Measurements from ENCODE around the gene CCDC137.

CCDC137 gene

DNA sequence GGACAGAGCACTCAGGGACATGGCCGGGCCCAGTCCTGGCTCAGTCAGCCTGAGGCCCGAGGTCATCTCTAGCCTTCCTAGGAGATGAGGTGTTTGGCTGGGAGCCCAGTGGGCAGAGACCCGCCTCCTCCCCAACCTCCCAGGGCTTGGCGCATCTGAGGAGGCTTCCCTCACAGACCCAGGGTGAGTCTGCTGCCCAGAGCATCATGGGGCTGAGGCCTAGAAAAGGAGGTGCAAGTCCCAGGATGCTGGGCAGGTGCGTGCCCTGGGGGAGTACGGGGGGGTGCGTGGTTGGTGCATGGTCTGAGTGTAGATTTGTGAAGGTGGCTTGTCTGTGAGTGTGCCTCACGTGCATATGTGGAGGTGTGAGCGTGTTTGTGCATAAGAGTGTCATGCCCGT lies 14.8 kb upstream of the CCDC137 start:
- H3K27me3 ChIP-seq (ENCODE audit: control insufficient read depth, insufficient read depth, low read length): peaks cover 11% of the 10 kb centered on the region
- no peak overlapping the region for H3K4me3 ChIP-seq (ENCODE audit: low read length)
- H3K27ac ChIP-seq (ENCODE audit: low read length): no peak overlapping the region
- no peaks in the 10 kb centered on the region for H3K36me3 ChIP-seq (ENCODE audit: control insufficient read depth, insufficient read depth, low read length)
- no peak for DNase-seq (ENCODE audit: low read depth, low spot score)
- peaks cover 14% of the 10 kb centered on the region for H3K4me1 ChIP-seq (ENCODE audit: control insufficient read depth, insufficient read depth, low read length)
- H3K9me3 ChIP-seq (ENCODE audit: control insufficient read depth, insufficient read depth, low read length): no peaks in the 10 kb centered on the region
- WGBS (ENCODE audit: insufficient coverage, insufficient read length): no CpG with 5 or more reads among the region's 10 CpGs

DNA sequence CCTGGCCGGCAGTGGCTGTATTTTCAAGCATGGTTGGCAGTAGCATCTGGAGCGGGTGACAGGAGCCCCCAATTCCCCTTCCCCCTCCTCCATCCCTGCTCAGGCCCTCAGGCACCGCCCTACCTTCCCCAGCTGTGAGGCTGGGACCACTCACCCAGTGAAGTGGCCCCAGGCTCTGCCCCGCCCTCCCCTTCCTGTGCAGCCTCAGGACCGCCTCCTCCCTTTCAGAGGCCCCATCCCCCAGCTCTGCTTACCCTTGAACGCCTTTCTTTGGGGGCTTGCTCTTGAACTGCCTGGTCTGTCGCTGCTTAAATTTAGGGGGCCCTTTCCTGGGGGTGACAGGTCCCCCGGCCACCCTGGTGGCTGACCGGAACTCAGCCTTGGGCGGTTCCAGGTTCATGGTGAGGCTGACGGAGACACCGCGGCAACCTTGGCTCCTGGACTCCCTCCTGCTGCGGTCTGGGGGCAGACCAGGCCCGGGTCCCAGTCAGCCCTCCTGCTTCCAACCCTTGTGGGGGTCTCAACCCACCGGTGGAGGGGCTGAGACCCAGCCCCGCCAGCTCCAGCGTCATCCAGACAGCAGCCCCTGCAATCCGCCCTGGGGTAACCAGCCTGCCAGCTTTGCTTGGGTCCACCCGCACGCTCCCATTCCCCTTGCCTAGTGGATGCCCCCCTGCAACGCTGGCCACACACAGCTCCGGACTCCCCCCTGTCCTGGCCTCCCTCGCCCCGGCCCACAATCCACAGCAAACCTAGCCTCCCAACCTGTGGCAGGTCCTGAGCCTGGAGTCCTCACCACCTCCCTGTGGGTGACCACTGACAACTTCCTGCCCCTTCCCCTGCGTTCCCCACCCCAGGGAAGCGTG lies 13.4 kb upstream of the CCDC137 start:
- Histone ChIP-seq H3K27ac (ENCODE audit: low read length) (no peak overlapping the region), H3K4me1 (ENCODE audit: control insufficient read depth, insufficient read depth, low read length) (peaks cover 5% of the 10 kb centered on the region), H3K27me3 (ENCODE audit: control insufficient read depth, insufficient read depth, low read length) (peaks cover 3% of the 10 kb centered on the region; the same call in 1 of the 2 replicates), H3K9me3 (ENCODE audit: control insufficient read depth, insufficient read depth, low read length) (no peaks in the 10 kb centered on the region), H3K36me3 (ENCODE audit: control insufficient read depth, insufficient read depth, low read length) (no peaks in the 10 kb centered on the region), H3K4me3 (ENCODE audit: low read length) (no peak overlapping the region)
- DNase-seq (ENCODE audit: low read depth, low spot score): no peak
- no CpG with 5 or more reads among the region's 27 CpGs for WGBS (ENCODE audit: insufficient coverage, insufficient read length)

DNA sequence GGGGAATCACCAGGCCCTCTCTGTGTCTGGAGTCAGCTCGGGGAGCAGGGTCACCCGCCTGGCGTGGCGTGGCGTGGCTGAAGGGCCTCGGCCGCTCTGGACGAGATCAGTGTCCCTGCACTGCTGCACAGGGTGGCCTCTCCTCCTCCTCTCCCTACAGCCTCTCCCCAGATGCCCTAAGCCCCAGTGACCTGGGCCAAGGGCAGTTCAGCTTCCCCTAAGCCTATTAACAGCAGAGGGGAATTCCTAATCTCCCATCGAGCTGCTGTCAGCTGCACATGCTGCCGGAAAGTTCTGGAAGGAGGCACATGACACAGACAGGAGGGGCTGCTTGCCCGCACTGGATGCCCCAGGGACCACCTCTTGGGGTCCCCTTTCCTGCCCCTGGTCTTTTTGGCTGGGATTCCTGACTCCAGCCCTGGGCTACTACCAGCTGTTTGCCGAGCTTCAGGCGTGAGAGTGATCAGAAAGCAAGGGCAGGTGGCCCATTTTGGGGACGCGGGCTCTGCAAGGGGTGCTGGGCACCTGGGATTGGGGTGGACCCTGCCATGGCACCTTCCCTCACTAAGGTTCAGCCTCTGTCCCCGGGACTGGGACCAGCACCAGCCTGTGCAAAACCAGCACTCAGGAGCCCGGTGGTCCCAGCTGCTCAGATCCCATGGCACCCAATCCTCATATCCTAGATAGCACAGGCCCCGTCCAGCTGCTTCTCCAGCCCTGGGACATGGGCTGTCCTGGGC lies 11.0 kb upstream of the CCDC137 start:
- H3K27me3 ChIP-seq (ENCODE audit: control insufficient read depth, insufficient read depth, low read length): no peaks in the 10 kb centered on the region
- H3K36me3 ChIP-seq (ENCODE audit: control insufficient read depth, insufficient read depth, low read length): no peaks in the 10 kb centered on the region
- no CpG with 5 or more reads among the region's 18 CpGs for WGBS (ENCODE audit: insufficient coverage, insufficient read length)
- H3K4me3 ChIP-seq (ENCODE audit: low read length): no peak overlapping the region
- DNase-seq (ENCODE audit: low read depth, low spot score): no peak
- H3K27ac ChIP-seq (ENCODE audit: low read length): no peak overlapping the region
- H3K9me3 ChIP-seq (ENCODE audit: control insufficient read depth, insufficient read depth, low read length): no peaks in the 10 kb centered on the region
- H3K4me1 ChIP-seq (ENCODE audit: control insufficient read depth, insufficient read depth, low read length): peaks cover 5% of the 10 kb centered on the region

DNA sequence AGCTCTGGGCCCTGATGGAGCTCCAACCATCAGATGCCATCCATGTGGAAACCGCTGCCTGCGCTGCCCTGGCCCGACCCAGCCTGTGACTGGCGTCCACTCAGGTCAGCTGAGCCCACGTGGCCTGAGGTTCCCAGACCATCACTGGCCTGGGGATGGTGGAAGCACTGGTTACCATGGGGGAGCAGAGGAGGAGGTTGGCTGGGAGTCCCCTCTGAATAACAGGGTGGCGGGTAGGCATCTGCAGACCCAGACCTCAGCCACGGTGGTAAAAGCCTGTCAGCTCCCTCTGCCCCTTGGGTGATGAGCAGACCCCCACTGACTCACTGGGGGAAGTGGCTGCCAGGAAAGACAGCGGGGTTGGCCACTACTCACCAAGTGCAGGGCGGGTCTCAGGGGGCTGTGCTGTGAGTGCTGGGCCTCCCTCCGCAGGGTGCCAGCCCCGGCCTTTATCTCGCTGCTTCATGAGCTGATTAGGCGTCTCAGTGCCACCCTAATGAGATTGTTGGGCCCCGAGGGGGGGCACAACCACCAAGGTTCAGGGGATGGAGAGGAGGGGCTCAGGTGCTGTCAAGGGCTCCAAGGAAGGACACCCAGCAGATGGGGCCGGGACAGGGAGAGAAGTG lies 10.3 kb upstream of the CCDC137 start, which contains the start of gene PDE6G:
PDE6G (minus strand) TSS at position 425 of the 626 bp plus-strand sequence. CDS start 3,237 bp downstream, outside the sequence.
- no peak within 1 kb of the TSS for H3K4me3 ChIP-seq (ENCODE audit: low read length)
- DNase-seq (ENCODE audit: low read depth, low spot score): no peak

DNA sequence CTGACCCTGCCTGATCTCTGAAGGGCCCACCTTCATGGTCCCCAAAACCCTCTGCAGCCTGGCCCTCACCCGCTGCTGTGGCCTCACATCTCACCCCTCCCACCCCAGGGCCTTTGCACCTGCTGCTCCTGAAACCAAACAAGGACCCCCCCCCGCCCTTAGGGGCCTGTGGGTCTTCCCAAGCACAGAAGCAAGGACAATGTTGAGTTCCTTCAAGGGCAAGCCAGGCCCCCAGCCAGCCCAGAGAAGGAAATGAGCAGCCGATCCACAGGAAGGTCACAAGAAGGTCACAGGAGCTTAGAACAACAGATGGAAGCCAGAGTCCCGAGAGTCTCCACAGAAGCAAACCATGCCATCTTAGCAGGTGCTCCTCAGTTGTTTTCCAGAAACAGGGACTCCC lies 9.7 kb upstream of the CCDC137 start:
- Histone ChIP-seq H3K9me3 (ENCODE audit: control insufficient read depth, insufficient read depth, low read length) (no peaks in the 10 kb centered on the region), H3K4me3 (ENCODE audit: low read length) (no peak overlapping the region), H3K4me1 (ENCODE audit: control insufficient read depth, insufficient read depth, low read length) (peaks cover 5% of the 10 kb centered on the region), H3K36me3 (ENCODE audit: control insufficient read depth, insufficient read depth, low read length) (no peaks in the 10 kb centered on the region), H3K27me3 (ENCODE audit: control insufficient read depth, insufficient read depth, low read length) (no peaks in the 10 kb centered on the region), H3K27ac (ENCODE audit: low read length) (no peak overlapping the region)
- WGBS (ENCODE audit: insufficient coverage, insufficient read length): no CpG with 5 or more reads among the region's 4 CpGs
- no peak for DNase-seq (ENCODE audit: low read depth, low spot score)

More for the DNA sequence above, 10.3 kb upstream of the CCDC137 start, which contains the start of gene PDE6G:
- no peaks in the 10 kb centered on the region for H3K27me3 ChIP-seq (ENCODE audit: control insufficient read depth, insufficient read depth, low read length)
- H3K36me3 ChIP-seq (ENCODE audit: control insufficient read depth, insufficient read depth, low read length): no peaks in the 10 kb centered on the region
- H3K9me3 ChIP-seq (ENCODE audit: control insufficient read depth, insufficient read depth, low read length): no peaks in the 10 kb centered on the region
- no peak within 1 kb of the TSS for H3K27ac ChIP-seq (ENCODE audit: low read length)
- no CpG with 5 or more reads among the region's 15 CpGs for WGBS (ENCODE audit: insufficient coverage, insufficient read length)
- peaks cover 5% of the 10 kb centered on the region for H3K4me1 ChIP-seq (ENCODE audit: control insufficient read depth, insufficient read depth, low read length)

GRCh38 chr17:81659038-81659437 lies 7.5 kb upstream of the CCDC137 start:
- Histone ChIP-seq H3K27me3 (ENCODE audit: control insufficient read depth, insufficient read depth, low read length) (no peaks in the 10 kb centered on the region), H3K27ac (ENCODE audit: low read length) (no peak overlapping the region), H3K4me1 (ENCODE audit: control insufficient read depth, insufficient read depth, low read length) (no peaks in the 10 kb centered on the region; the same call in 1 of the 2 replicates), H3K36me3 (ENCODE audit: control insufficient read depth, insufficient read depth, low read length) (peaks cover under 1% of the 10 kb centered on the region; the same call in 1 of the 2 replicates), H3K9me3 (ENCODE audit: control insufficient read depth, insufficient read depth, low read length) (no peaks in the 10 kb centered on the region), H3K4me3 (ENCODE audit: low read length) (no peak overlapping the region)
- WGBS (ENCODE audit: insufficient coverage, insufficient read length): no CpG with 5 or more reads among the region's 5 CpGs
- no peak for DNase-seq (ENCODE audit: low read depth, low spot score)

GRCh38 chr17:81660441-81660840 lies 6.1 kb upstream of the CCDC137 start:
- DNase-seq (ENCODE audit: low read depth, low spot score): no peak
- H3K9me3 ChIP-seq (ENCODE audit: control insufficient read depth, insufficient read depth, low read length): no peaks in the 10 kb centered on the region
- H3K4me1 ChIP-seq (ENCODE audit: control insufficient read depth, insufficient read depth, low read length): peaks cover 2% of the 10 kb centered on the region; the same call in 1 of the 2 replicates
- WGBS (ENCODE audit: insufficient coverage, insufficient read length): no CpG with 5 or more reads among the region's 9 CpGs
- no peak overlapping the region for H3K4me3 ChIP-seq (ENCODE audit: low read length)
- H3K36me3 ChIP-seq (ENCODE audit: control insufficient read depth, insufficient read depth, low read length): peaks cover 8% of the 10 kb centered on the region; the same call in 1 of the 2 replicates
- no peaks in the 10 kb centered on the region for H3K27me3 ChIP-seq (ENCODE audit: control insufficient read depth, insufficient read depth, low read length)
- H3K27ac ChIP-seq (ENCODE audit: low read length): no peak overlapping the region

GRCh38 chr17:81662002-81662401 lies 4.5 kb upstream of the CCDC137 start:
- WGBS (ENCODE audit: insufficient coverage, insufficient read length): no CpG with 5 or more reads among the region's 4 CpGs
- Histone ChIP-seq H3K27ac (ENCODE audit: low read length) (no peak overlapping the region), H3K4me3 (ENCODE audit: low read length) (no peak overlapping the region), H3K9me3 (ENCODE audit: control insufficient read depth, insufficient read depth, low read length) (no peaks in the 10 kb centered on the region), H3K27me3 (ENCODE audit: control insufficient read depth, insufficient read depth, low read length) (no peaks in the 10 kb centered on the region), H3K36me3 (ENCODE audit: control insufficient read depth, insufficient read depth, low read length) (peaks cover 8% of the 10 kb centered on the region; the same call in 1 of the 2 replicates), H3K4me1 (ENCODE audit: control insufficient read depth, insufficient read depth, low read length) (peaks cover 4% of the 10 kb centered on the region)
- no peak for DNase-seq (ENCODE audit: low read depth, low spot score)

DNA sequence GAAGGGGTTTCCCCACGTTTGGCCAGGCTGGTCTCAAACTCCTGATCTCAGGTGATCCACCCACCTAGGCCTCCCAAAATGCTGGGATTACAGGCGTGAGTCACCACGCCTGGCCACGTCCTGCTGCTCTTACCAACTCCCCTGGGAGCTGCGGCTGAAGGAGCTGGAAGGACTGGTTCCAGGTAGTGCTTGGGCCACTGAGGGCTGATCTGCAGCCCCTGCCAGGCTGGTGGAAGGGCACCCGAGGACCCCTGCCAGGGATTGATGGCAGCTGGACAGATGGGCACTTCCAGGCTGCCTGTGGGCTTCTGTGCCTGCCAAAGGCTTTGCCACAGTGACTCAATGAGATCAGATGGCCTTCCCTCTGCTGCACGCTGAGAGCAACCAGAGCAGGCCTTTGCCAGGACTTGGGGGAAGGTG lies 2.5 kb upstream of the CCDC137 start:
- Histone ChIP-seq H3K27me3 (ENCODE audit: control insufficient read depth, insufficient read depth, low read length) (no peaks in the 10 kb centered on the region), H3K4me3 (ENCODE audit: low read length) (no peak overlapping the region), H3K9me3 (ENCODE audit: control insufficient read depth, insufficient read depth, low read length) (no peaks in the 10 kb centered on the region), H3K36me3 (ENCODE audit: control insufficient read depth, insufficient read depth, low read length) (peaks cover 8% of the 10 kb centered on the region; the same call in 1 of the 2 replicates), H3K27ac (ENCODE audit: low read length) (no peak overlapping the region), H3K4me1 (ENCODE audit: control insufficient read depth, insufficient read depth, low read length) (peaks cover 7% of the 10 kb centered on the region)
- no CpG with 5 or more reads among the region's 7 CpGs for WGBS (ENCODE audit: insufficient coverage, insufficient read length)
- no peak for DNase-seq (ENCODE audit: low read depth, low spot score)
